Measurements from ENCODE around the gene MS4A15. TPM values are rescaled to one million over a fixed set of nuclear protein-coding genes. Genes with fewer than 3 reads are reported as not detected.

Gene MS4A15, protein sequence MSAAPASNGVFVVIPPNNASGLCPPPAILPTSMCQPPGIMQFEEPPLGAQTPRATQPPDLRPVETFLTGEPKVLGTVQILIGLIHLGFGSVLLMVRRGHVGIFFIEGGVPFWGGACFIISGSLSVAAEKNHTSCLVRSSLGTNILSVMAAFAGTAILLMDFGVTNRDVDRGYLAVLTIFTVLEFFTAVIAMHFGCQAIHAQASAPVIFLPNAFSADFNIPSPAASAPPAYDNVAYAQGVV
- total RNA-seq: not detected in 2 replicates

DNA sequence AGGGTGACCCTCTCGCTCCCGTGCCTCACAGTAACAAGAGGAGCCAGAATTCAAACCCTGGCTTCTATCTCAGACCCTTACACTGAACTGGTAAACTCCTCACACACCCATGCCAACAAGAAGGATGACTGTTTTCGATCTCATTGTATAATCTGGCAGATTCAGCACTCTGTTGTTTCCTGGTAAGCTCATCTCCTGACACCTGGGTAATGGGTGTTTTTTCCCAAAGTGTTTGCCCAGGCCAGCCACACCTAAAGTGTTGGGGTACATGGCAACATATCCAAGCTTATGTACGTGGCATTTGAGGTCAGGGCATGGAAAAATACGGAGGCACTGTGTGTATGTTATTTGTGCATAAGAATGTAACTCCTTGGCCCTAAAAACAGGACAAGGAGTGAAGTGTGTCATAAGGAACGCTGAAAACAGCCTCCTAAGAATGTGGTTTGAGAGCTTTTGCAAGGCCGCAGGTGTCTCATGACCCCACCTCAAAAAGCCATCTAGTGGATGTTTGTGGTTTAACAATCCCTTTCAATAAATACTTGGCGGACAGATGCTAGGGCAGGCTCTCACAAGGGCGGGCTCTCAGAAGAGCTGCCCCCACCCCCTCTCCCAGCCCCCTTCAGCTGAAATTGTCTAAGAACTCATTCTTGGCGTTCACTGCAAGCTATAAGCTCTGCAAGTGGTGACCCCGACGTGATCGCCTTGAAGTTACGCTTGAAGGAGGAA, at the start of gene MS4A15:
Gene MS4A15 (plus strand): TSS at position 561 of the 726 bp plus-strand sequence. CDS start 6,867 bp downstream, outside the sequence.

DNA sequence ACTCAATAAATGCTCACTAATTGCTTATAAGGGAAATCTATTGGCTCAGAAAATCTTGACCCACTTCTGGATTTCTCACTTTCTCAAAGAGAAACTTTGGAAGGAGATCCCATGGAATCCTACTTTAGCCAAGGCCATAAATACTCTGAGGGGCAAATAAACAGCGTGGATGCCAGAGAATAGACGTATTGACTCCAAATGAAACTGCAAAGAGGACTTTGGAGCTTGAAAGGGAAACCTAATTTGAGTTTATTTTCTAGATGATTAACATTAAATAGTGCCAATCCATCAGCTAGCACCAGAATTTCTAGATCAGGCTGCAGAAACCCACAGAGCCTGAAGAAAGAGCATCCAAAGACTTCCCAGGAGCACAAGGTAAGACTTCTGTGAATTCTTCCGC, 32.2 kb upstream of the MS4A15 start, which contains the start of gene MS4A18:
Gene MS4A18 (plus strand): TSS at position 301 of the 400 bp plus-strand sequence.

DNA sequence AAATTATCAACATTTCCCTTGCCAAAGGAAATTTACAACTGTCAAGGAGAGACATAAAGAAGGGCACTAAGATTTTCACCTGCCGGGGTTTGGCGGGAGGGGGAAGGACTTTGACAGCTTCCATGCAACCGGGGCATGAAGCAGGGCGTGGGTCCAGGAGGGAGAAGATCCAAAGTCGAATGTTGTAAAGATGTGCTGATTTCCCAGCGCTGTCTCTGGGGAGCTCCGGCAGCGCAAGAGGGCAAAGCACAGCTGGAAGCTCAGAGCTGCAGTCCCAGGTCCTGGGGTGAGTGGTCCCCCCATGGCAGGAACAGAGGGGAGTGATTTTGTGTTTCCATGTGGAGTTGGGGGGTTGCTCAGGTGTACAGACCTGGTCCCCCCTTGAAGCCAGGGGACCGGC, 28.5 kb downstream of the MS4A15 start, which contains the start of gene MS4A10:
Gene MS4A10 (plus strand): TSS at position 198 of the 400 bp plus-strand sequence. CDS start 5,003 bp downstream, outside the sequence.

Other genes with a start within 250 kb of the MS4A15 start
- not detected in 2 replicates for gene MS4A13, start 241.5 kb upstream of the MS4A15 start, total RNA-seq
- gene MS4A8, start 57.3 kb upstream of the MS4A15 start, total RNA-seq: not detected in 2 replicates
- gene MS4A18, start 32.1 kb upstream of the MS4A15 start, total RNA-seq: not detected in 2 replicates
- gene MS4A10, start 28.5 kb downstream of the MS4A15 start, total RNA-seq: not detected in 2 replicates
- gene CCDC86, start 85.2 kb downstream of the MS4A15 start, total RNA-seq: 32.7 and 33.8 TPM in 2 replicates
- gene PTGDR2, start 99.1 kb downstream of the MS4A15 start, total RNA-seq: under 0.01 TPM in 1 of 2 replicates, not detected in the other
- not detected in 2 replicates for gene ZP1, start 110.7 kb downstream of the MS4A15 start, total RNA-seq
- gene PRPF19, start 149.7 kb downstream of the MS4A15 start, total RNA-seq: 96.3 and 103 TPM in 2 replicates
- gene TMEM109, start 157.3 kb downstream of the MS4A15 start, total RNA-seq: 104 and 123 TPM in 2 replicates
- gene TMEM132A, start 167.6 kb downstream of the MS4A15 start, total RNA-seq: 59.2 and 101 TPM in 2 replicates
- gene SLC15A3, start 195.3 kb downstream of the MS4A15 start, total RNA-seq: 3.2 and 5.6 TPM in 2 replicates
- not detected in 2 replicates for gene CD6, start 214.8 kb downstream of the MS4A15 start, total RNA-seq

All from vein endothelial cell (primary cell).